ENCODE data around the gene U2AF2. TPM values are rescaled to one million over a fixed set of nuclear protein-coding genes. Genes with fewer than 3 reads are reported as not detected.

U2AF2 gene
- total and polyA plus RNA-seq, 9 of the 15 experiments (the other 6 are each of a cell fraction or from before 2014, with no cell fraction given) = 3.0 to 331 (median 157) TPM

DNA sequence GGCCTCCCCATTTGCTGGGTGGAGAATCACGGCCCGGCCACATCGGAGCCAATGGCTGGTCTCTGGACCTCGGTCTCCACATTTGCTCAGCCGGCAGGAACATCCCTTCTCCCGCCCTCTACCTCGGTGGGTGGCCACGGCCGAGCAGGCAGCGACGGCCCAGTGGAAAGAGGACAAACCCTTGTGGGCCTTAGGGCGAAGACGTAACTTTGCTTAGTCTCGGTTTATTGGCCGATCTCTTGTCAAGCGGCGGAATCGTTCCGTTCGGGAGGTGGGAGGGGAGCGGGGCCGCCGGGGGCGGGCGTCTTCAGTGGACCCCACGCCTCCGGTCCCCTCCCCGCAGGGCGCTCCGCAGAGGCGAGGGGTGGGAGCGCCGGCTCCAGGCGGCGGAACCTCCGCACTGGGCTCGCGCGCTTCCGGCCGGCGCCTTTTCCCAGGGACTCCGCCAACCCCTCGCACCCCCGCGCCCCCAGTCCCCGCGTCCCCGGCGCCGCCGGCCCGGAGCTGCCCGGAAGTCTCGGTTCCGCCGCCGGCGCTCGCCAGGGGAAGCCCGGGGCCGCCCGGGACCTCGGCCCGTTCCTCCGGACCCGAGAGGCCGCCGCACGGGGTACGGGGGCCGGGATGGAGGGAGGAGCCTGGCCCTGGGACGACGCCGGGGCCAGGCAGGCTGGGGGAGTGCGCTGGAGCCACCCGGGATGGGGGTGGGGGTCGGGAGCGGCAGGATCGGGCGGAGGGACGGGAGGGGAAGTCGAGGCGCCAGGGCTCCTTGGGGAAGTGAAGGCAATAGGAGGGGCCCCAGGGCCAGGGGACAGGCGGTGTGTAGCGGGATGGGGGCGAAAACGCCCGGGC, 14.0 kb upstream of the U2AF2 start, which contains the start of gene ZNF580 (continued):
- no peak for TF ChIP-seq HNRNPL (IDR thresholded peaks at IDR 0.05; ENCODE audit: low read depth, low read length)
- TF ChIP-seq CSDE1 (IDR thresholded peaks at IDR 0.05) = no peak
- TF ChIP-seq, protein P1, sequence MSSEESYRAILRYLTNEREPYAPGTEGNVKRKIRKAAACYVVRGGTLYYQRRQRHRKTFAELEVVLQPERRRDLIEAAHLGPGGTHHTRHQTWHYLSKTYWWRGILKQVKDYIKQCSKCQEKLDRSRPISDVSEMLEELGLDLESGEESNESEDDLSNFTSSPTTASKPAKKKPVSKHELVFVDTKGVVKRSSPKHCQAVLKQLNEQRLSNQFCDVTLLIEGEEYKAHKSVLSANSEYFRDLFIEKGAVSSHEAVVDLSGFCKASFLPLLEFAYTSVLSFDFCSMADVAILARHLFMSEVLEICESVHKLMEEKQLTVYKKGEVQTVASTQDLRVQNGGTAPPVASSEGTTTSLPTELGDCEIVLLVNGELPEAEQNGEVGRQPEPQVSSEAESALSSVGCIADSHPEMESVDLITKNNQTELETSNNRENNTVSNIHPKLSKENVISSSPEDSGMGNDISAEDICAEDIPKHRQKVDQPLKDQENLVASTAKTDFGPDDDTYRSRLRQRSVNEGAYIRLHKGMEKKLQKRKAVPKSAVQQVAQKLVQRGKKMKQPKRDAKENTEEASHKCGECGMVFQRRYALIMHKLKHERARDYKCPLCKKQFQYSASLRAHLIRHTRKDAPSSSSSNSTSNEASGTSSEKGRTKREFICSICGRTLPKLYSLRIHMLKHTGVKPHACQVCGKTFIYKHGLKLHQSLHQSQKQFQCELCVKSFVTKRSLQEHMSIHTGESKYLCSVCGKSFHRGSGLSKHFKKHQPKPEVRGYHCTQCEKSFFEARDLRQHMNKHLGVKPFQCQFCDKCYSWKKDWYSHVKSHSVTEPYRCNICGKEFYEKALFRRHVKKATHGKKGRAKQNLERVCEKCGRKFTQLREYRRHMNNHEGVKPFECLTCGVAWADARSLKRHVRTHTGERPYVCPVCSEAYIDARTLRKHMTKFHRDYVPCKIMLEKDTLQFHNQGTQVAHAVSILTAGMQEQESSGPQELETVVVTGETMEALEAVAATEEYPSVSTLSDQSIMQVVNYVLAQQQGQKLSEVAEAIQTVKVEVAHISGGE (CRISPR knock-in tag; IDR thresholded peaks at IDR 0.05) = peak; percentile 91 to 99 (median 96)
- TF ChIP-seq CBFB (CRISPR knock-in tag; IDR thresholded peaks at IDR 0.05) = no peak
- TF ChIP-seq POLR3G (IDR thresholded peaks at IDR 0.05; ENCODE audit: extremely low read depth, insufficient read length, insufficient replicate concordance) = no peak
- TF ChIP-seq TSC22D4 (tag; IDR thresholded peaks at IDR 0.05) = no peak
- 0 out of 2 replicates have a peak, but pooled peaks have one; percentile 31 for TF ChIP-seq GATAD2A (IDR thresholded peaks at IDR 0.05)
- TF ChIP-seq MXI1 (IDR thresholded peaks at IDR 0.05; ENCODE audit: low read depth, low read length) = no peak
- no peak for TF ChIP-seq CEBPG (CRISPR knock-in tag; IDR thresholded peaks at IDR 0.05)
- no peak for TF ChIP-seq CEBPG (tag; conservative IDR thresholded peaks at IDR 0.05 in 1 of 2, IDR thresholded peaks at IDR 0.05 in 1 of 2)
- no peak for TF ChIP-seq ZNF431 (CRISPR knock-in tag; IDR thresholded peaks at IDR 0.05)
- peak; percentile 23; the same call in 1 of the 2 replicates for TF ChIP-seq SUPT5H (IDR thresholded peaks at IDR 0.05)
- TF ChIP-seq EGR1 (conservative IDR thresholded peaks at IDR 0.05) = peak; percentile 78
- no peak for TF ChIP-seq ZNF586 (CRISPR knock-in tag; conservative IDR thresholded peaks at IDR 0.05)
- no peak for TF ChIP-seq MTA3 (IDR thresholded peaks at IDR 0.05; ENCODE audit: borderline replicate concordance)
- no peak for TF ChIP-seq CHD2 (IDR thresholded peaks at IDR 0.05; ENCODE audit: low read depth, low read length)
- no peak; the same call in 1 of the 2 replicates for TF ChIP-seq NCOR1 (IDR thresholded peaks at IDR 0.05)
- no peak for TF ChIP-seq DNMT1 (IDR thresholded peaks at IDR 0.05)
- TF ChIP-seq PHTF2 (CRISPR knock-in tag; IDR thresholded peaks at IDR 0.05) = no peak
- no peak for TF ChIP-seq ZNF695 (CRISPR knock-in tag; IDR thresholded peaks at IDR 0.05)
- peak in 1 of 2 experiments; percentile 73; a peak in 1 of 4 replicates for TF ChIP-seq SIN3A (IDR thresholded peaks at IDR 0.05; ENCODE audit: borderline replicate concordance in 2 of 2, control insufficient read depth in 1 of 2, low read depth in 2 of 2, low read length in 2 of 2)
- no peak for TF ChIP-seq FOXK1 (CRISPR knock-in tag; IDR thresholded peaks at IDR 0.05; ENCODE audit: borderline replicate concordance)
- TF ChIP-seq ZSCAN32 (CRISPR knock-in tag; IDR thresholded peaks at IDR 0.05) = 0 out of 2 replicates have a peak, but pooled peaks have one; percentile 49
- TF ChIP-seq, protein P2, sequence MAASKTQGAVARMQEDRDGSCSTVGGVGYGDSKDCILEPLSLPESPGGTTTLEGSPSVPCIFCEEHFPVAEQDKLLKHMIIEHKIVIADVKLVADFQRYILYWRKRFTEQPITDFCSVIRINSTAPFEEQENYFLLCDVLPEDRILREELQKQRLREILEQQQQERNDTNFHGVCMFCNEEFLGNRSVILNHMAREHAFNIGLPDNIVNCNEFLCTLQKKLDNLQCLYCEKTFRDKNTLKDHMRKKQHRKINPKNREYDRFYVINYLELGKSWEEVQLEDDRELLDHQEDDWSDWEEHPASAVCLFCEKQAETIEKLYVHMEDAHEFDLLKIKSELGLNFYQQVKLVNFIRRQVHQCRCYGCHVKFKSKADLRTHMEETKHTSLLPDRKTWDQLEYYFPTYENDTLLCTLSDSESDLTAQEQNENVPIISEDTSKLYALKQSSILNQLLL (CRISPR knock-in tag; IDR thresholded peaks at IDR 0.05; ENCODE audit: borderline replicate concordance) = no peak
- peak; percentile 53 for TF ChIP-seq CCNT2 (IDR thresholded peaks at IDR 0.05; ENCODE audit: borderline replicate concordance, extremely low read depth, insufficient read length, low read depth, low read length)

Measured in K562 (cell line).